ENCODE data around the gene GSTO2.

DNA sequence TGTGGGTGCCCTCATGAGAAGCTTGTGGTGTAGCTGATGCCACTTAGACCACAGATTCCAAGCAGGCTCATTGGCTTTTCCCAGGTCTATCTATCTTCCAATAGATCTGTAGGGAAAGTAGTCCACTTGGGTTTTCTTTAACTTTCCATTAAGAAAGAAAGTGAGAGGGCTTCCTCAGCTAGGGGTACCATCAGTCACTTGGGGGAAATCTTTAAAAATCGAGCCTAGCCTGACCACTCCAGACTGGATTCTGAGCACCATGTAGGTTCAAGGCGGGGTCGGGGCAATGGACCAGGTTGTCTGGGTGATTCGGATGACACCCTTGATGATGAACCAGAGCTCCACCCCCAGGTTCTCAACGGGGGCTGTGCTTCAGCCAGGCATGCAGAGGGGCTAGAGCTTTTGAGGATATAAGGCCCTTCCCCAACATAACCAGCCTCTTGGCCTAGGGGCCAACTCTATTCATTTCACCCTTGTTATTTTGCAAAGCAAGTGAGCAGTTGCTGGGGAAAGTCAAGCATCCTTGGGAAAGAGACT lies 42.3 kb downstream of the GSTO2 start:
- TF ChIP-seq, protein P1, sequence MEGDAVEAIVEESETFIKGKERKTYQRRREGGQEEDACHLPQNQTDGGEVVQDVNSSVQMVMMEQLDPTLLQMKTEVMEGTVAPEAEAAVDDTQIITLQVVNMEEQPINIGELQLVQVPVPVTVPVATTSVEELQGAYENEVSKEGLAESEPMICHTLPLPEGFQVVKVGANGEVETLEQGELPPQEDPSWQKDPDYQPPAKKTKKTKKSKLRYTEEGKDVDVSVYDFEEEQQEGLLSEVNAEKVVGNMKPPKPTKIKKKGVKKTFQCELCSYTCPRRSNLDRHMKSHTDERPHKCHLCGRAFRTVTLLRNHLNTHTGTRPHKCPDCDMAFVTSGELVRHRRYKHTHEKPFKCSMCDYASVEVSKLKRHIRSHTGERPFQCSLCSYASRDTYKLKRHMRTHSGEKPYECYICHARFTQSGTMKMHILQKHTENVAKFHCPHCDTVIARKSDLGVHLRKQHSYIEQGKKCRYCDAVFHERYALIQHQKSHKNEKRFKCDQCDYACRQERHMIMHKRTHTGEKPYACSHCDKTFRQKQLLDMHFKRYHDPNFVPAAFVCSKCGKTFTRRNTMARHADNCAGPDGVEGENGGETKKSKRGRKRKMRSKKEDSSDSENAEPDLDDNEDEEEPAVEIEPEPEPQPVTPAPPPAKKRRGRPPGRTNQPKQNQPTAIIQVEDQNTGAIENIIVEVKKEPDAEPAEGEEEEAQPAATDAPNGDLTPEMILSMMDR (conservative IDR thresholded peaks at IDR 0.05): no peak
- TF ChIP-seq ZFX (IDR thresholded peaks at IDR 0.05): no peak
